Activated CD8-positive, alpha-beta memory T cell treated with anti-CD3 and anti-CD28 coated beads, Interleukin-2, amount 50 U/mL, for 48 hours (primary cell): ENCODE results near the gene GHSR.

Experiments
- DNase-seq: peaks from one replicate; pipeline ENCODE4 v3.0.0-alpha.2; 2020

The GHSR gene

GRCh38 chr3:172447611-172448579 lies at the start of gene GHSR:
Gene GHSR (minus strand): TSS chr3:172448456. CDS start chr3:172448413, 43 bp downstream.
- DNase-seq = peak; percentile 54

- peak; percentile 84 for DNase-seq
Measured at GRCh38 chr3:172490198-172490669, 42.0 kb upstream of the GHSR start.

- DNase-seq = no peak
Measured at GRCh38 chr3:172478116-172478515, 29.9 kb upstream of the GHSR start.

GRCh38 chr3:172476347-172476746 lies 28.1 kb upstream of the GHSR start:
- DNase-seq = no peak

DNA sequence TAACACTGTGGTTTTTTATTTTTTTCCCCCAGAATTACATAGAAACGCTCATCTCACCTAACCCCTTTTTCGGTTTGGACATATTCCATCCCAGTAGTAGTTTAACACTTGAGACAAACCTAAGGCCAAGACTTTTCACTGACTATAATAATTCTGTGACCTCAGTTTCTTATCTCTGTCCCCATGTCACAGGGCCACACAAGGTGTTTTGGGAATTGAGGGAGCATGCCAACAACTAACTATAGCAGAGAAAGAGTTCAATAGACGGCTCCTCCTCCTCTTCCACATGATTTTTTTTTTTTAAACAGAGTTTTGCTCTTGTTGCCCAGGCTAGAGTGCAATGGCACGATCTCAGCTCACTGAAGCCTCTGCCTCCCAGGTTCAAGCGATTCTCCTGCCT lies 27.4 kb upstream of the GHSR start:
- no peak for DNase-seq

DNA sequence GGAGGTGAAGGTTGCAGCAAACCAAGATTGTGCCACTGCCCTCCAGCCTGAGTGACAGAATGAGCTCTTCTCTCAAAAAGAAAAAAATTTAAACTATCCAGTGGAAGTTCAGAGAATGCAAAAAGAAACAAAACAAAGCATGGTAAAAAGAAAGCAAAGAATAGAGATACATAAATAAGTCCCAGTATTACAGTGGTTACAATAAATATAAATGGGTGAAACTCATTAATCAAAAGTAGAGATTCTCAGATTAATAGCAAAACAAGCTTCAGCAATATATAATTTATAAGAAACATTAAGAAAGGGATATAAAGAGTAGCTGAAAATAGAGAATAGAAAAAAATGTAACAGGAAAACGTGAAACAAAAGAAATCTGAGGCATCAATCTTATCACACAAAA lies 23.6 kb upstream of the GHSR start:
- DNase-seq = no peak

- DNase-seq = no peak
Measured at GRCh38 chr3:172470588-172470987, 22.3 kb upstream of the GHSR start.

DNA sequence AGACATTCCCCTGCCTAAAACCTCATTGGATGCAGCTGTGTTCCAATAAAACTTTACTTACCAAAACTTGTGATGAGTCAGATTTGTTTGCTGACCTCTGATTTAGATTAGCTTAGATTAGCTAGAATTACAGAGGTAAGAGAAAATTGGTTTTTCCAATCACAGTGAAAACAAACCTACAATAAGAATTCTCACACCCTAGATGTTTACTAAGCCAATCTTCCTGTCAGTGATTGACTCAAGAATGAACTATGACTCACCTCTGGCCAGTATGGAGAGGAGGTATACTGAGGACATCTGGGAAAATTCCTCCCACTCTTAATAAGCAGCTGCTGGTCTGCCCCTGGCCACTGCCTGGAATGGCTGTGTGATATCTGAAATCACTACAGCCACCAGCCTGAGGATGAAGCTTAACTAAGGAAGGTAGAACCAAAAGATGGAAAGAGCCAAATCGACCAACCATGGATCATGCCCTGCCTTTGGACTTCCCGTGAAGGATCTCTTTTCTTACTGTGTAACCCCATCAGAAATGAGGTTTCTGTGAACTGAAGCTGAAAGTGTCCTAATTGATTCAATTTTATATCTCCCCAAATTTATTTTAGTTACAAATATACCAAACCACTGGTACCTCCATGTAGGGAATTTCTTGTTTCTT lies 19.0 kb upstream of the GHSR start:
- no peak for DNase-seq

- DNase-seq = no peak
Measured at GRCh38 chr3:172466553-172467130, 18.4 kb upstream of the GHSR start.

DNA sequence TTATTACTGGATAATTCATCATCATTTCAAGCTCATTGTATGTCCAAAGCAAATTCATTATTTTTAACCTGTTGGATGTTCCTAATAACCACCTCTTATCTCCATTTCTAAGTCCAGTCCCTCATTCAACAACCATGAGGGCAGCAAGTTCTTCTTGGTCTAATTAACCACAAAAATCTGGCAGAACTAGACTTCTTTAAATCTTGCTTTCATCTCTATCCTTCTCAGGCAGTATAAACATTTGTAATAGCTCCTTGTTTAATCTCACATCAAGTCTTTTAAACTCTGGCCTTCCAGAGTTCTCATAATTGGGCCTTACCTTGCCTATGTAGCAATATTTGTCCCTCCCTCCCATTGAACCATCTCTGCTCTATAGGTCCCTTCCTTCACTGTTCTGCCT lies 17.0 kb upstream of the GHSR start:
- no peak for DNase-seq

- DNase-seq = no peak
Measured at GRCh38 chr3:172464306-172464705, 16.1 kb upstream of the GHSR start.

GRCh38 chr3:172461530-172462138 lies 13.4 kb upstream of the GHSR start:
- DNase-seq = no peak

GRCh38 chr3:172456404-172456803 lies 8.1 kb upstream of the GHSR start:
- no peak for DNase-seq

DNA sequence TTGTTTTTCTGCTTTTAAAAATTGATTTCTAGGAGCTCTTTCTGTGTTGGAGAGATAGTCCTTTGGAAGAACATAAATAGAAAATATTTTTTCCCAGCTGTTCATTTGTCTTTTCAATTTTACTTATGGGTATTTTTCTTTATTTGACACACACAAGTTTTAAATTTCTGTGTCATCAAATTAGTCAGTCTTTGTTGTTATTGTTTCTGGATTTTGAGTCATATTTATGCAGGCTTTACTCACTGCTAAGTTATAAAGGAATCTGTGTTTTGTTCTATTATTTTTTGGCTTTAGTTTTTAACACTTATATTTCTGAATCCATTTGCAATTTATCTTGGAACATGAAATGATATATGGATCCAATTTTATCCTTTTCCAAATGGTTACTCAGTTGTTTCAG lies 5.9 kb upstream of the GHSR start:
- DNase-seq = no peak

GRCh38 chr3:172449466-172450149 lies 1.4 kb upstream of the GHSR start:
- peak; percentile 53 for DNase-seq

DNA sequence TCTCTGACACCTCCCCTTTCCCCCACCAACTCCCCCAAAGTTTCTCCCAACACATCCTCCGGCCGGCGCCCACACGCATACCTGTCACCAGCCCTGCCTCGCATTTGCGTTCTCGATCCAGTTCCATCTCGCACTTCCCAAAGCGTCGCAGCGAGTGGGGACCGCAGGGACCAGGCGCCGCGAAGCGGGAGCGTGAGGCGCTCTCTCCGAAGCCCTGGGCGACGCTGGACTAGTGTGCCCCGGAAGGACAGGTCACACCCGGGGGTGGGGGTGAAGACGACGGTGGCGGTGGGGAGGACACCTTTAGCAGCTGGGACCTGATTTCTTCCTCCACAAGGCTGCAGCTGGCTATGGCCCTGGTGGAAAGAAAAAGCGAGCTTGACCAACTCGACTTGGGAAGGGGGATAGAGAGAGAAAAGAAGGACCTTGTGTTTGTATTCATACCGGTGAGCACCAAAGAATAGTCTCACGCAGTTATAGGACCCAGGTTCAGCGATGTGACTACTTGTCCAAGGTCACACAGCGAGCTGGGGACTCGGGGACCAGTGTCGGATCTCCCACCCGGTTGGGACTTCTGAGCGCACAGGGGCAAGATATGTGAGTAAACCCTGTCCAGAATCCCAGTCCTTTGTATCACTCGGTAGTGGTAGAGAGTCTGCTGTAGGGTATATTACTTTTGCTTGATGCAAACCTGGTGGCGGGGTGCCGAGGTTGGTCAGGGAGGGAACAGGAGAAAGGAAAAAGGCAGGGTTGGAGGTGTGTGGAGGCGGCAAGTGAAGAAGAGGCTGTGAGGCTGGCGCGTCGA lies 607 bp upstream of the GHSR start:
- DNase-seq = peak; percentile 56

- no peak for DNase-seq
Measured at GRCh38 chr3:172446198-172446597, 2.1 kb downstream of the GHSR start.

GRCh38 chr3:172444821-172445220 lies 3.4 kb downstream of the GHSR start:
- no peak for DNase-seq

DNA sequence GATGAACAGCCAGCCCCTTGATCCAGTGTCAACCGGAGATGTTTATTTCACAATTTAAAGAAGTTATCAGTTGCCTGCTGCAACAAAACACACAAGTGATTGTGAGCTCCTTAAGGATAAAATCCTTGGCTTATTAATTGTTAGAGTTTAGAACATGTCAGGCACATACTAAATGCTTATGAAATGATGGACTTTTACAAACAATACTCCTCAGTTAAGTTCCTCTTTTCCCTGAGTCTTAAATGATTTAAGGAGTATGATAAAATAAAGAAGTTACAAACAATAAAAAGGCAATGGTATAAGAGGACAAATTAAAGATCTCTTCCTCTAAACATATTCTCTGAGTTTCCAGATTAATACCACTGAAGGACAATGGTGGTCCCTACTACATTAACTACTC lies 5.7 kb downstream of the GHSR start:
- DNase-seq = no peak

DNA sequence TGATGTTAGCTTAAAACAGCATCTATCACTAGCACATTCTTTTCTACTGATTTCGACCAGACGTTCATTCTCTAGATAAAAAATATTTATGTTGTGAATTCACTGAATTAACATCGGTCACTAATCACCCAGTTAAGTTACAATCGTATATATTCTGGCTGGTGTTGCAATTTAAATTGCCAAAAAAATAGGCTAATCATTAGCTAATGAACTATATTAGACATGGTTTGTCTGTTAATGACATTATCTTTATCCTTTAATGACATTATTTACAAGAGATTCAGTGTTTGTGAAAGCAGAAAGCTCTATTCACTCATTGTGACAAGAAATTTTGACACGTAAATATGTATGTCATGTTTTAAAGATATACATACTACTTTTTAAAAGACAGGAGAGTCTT lies 6.7 kb downstream of the GHSR start:
- no peak for DNase-seq

DNA sequence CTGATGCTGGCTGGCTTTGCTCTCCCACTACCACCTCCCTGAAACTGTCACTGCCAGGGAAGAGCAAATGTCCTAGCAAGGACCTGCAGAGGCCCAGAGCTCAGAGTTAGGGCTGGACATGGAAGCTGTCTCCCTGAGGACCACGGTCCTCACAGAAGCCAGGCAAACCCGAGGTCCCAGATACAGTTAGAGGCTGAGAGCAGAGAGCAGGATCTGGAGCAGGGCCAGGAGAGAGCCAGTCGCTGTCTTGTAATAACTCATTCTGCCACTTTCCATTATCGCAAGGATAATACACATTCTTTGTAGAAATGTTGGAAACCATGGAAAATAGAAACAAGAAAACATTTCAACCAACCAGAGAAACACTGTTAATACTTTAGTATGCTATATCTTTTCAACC lies 10.1 kb downstream of the GHSR start:
- no peak for DNase-seq

DNA sequence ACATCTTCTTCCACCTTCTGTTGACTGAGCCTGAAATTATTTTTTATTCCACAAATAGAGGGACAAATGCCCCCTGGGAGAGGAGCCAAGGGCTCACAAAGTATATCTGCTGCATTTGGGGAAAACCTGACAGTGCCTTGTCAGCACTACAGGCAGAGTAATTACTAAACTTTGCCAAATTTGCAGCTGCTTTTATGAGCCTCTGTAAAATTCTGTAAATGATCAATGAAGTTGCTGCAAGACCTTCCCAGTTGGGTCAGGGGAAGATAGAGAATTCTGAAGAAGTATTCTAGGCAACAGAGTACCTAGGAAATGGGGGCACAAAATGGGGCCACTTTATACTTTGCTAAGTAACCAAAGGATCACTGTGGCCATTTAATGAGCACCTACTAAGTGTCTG lies 10.5 kb downstream of the GHSR start:
- no peak for DNase-seq
